M059J (cell line): Measurements from ENCODE around the gene SCAANT1. TPM values are rescaled to one million over a fixed set of nuclear protein-coding genes. Genes with fewer than 3 reads are reported as not detected.

Experiments used
- DNase-seq: peaks from one replicate; pipeline ENCODE4 v3.0.0-alpha.2; 2012; ENCODE audit warnings: low read depth
- total RNA-seq: library from RNA; depleted of rRNA; stranded (reverse); fragments of >200 nt; shearing (Covaris generic); gene quantifications from 2 replicates; pipeline ENCODE4 v1.2.3, GENCODE V29; 2014

The SCAANT1 gene
- total RNA-seq, 1 experiment from 2014 or later = not detected

DNA sequence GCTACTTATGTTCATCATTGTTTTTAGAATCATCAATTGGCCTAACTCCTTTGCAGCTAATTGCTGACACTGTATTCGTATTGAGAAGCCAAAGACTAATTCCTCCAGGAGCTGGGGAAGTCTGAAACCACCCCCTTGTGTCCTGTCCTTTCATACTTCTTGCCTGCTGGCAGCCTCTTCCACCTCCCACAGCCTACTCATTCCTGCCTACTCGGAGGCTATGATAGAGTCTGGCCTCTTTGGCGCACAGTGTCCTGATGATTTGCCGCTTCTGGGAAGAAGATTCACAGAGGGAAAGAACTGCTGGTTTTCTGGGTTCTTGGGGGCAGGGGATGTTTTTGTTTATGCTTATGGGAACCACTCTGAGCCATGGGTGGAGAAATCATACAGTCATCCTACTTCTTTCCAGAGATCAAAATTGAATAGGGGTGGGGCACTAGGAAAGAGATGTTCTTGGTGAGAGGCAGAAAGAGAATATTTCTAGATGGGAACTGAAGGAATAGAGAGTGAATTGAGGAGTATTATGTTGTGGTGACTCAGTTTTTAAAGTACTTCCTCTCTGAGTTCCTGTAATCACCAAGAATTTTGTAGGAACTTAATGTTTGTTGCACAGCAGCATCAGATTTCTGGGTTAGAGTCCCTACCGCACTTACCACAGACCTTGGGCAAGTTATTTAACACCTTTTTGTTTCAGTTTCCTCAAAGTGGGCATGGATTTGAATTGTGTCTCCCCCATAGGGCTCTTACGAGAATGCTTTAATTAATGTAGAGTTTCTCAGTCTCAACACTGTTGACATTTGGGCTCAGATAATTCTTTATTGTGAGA is 22.1 kb upstream of the SCAANT1 start:
- no peak for DNase-seq

GRCh38 chr3:63933459-63933858 is 21.3 kb upstream of the SCAANT1 start:
- no peak for DNase-seq

GRCh38 chr3:63932509-63933212 is 20.5 kb upstream of the SCAANT1 start:
- no peak for DNase-seq

GRCh38 chr3:63931290-63931689 is 19.1 kb upstream of the SCAANT1 start:
- no peak for DNase-seq

- no peak for DNase-seq
Measured at GRCh38 chr3:63927422-63928280, 15.5 kb upstream of the SCAANT1 start.

GRCh38 chr3:63926309-63926708 is 14.1 kb upstream of the SCAANT1 start:
- no peak for DNase-seq

DNA sequence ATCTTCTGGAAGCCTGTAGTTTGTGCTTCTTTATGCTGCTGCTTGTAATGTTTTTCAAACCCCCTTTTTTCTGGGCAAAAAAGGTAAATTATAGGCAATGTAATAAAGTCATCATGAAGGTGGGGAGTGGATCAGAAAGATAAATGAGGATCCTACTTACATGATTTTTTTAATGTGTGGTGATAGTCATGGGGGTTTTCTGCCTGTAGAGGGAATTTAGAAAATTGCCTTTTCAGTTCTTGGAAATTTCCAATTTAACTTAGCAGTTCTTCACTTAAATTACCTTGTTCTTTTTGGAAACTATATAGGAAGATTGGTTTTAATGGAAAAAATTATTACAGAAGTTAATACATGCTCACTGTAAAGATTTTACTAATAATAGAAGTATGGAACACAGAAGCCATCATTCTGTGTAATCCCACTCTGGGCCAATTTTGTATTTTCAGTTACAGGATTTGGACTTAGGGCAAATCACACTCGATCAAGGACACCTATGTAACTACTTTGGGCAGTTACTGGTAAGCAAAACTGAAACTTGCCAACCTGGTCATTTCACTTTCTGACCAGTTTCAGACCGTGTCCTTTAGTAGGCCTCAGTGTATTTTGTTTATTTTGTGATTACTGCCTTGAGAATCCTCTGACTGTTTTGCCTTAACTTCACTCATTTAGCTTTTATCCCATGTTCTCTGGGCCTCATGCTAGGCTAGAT is 10.5 kb upstream of the SCAANT1 start:
- no peak for DNase-seq

GRCh38 chr3:63921741-63922482 is 9.7 kb upstream of the SCAANT1 start:
- DNase-seq = no peak

- DNase-seq = no peak
Measured at GRCh38 chr3:63920001-63920400, 7.8 kb upstream of the SCAANT1 start.

DNA sequence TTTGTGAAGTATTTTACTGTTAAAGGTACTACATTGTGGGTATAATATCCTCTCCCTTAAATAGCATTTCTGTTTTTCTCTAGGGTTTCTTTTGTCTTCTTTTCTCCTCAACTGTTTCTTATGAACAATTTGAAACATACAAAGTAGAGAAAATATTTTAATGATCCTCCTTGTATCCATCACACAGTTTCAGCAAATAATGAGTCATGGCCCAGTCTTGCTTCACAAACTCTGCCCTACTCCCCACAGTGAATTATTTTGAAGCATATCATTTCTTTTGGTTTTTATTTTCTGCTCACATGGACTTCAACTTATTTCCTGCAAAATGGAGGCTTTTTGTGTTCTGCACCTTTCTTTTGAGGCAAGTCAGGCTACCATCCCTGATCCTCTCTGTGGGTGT is 6.1 kb upstream of the SCAANT1 start:
- peak; percentile 11 for DNase-seq

DNA sequence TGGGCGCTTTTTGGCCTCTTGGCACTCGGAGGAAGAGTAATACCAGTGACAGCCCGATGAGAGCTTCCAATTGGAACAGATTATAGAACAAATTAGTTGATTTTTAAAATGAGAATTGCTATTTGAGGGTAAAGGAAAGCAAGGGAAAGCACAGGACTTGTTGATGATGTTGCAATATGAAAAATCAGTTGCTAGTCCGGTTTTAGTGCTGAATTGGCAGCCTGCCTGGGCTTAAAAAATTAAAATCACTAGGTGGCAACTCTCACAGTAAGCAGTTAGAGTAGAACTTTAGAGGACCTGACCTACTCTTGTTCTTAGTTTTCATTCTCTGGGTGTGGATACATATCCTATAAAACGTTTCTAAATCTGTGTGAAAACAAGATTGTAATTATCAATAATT is 2.1 kb upstream of the SCAANT1 start:
- DNase-seq = no peak

- DNase-seq = peak; percentile 58
Measured at GRCh38 chr3:63912768-63913588, 795 bp upstream of the SCAANT1 start.

DNA sequence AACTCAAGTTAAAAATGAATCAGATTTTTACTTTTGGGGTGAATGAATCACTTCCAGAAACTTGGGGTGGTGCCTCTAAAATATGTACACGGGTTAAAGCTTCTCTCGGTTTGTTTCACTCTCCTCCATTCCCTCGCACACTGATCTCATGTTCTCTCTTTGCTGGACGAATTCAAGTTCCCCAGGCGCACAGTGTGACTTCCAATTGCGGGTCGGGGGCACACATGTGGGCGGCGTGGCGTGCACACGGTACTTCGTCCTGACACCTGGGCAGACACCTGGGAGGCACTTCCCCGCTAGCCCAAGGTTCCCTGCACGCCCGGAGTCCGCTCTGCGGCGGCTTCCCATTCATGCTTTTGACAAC is 692 bp downstream of the SCAANT1 start:
- peak; percentile 15 for DNase-seq

DNA sequence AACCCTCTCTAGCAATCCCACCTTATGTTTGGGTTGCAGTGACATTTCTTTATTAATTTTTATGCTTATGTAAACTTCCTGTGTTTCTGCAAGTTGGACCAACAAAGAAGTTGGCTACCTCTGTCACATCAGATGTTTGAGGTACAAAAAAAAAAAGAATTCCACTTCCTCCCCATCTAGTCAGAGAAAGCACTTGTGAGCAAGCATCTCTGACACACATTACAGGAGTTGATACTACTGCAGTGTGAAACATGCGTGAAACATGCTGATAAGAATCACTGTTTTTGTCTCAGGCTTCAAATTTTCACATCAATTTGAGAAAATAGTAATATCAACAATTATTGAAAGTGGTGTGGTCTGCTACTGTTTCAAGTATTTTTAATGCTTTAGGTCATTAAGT is 1.3 kb downstream of the SCAANT1 start:
- peak; percentile 14 for DNase-seq

- DNase-seq = no peak
Measured at GRCh38 chr3:63910001-63910400, 2.2 kb downstream of the SCAANT1 start.

DNA sequence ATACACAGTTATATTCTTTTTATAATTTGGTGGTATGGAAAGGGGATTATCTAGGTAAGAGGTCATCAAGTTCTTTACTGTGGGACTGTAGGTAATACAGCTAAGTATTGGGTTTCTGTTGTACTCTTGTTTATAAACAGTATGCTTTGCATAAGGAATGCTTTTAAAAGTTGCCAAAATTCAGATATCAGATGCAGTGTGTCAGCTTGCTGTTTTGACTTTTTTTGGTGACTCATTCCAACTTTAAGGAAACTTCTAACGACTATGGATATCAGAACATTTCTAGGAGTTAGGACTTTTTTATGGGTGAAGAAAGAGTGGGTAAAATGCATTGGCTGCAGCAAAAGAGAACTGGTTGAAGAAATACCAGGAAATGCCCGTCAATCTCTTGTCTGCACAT is 2.8 kb downstream of the SCAANT1 start:
- peak; percentile 28 for DNase-seq

- DNase-seq = no peak
Measured at GRCh38 chr3:63908776-63909175, 3.4 kb downstream of the SCAANT1 start.

DNA sequence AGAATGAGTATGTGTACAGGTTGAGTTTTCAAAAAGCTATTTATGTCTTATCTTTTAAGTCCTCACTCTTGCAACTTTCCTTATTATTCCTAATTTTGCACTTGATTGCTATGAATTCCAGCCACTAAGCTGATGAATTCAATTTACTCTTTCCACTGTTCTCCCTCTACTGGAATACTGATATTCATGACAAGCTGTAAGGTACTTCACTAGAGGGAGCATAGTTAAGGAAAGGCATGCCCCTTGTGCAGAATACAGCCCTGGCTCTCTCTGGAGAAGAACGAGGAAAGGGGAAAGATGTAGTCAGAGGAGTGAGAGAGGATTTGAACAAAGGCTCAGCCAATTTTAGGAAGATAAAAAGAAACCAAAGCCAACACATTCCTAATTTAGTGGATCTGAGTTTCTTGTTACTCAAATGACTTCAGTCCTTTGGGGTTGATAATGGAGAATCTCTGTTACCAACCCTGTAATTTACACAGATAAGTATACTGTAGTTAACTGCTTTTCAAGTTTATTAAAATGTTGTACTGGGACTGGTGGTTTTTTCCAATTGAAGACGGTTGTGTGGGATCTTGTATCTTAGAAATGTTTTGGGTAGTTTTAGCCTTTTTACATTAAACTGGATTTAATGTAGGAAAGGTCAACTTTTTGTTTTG is 4.0 kb downstream of the SCAANT1 start:
- DNase-seq = no peak
